DOHH2 (cell line): ENCODE measurements around the gene USH1G.
A peak's percentile ranks its signal among the peaks of the same experiment; 100 is the strongest.

Experiments used
- H3F3A ChIP-seq: fragments of 200-600 bp; sonication (generic), shearing (Covaris generic); 2 replicates; pipeline ENCODE4 v1.6.0; 2016; ENCODE audit warnings: antibody characterized with exemption, mild to moderate bottlenecking; ENCODE audit not compliant: control insufficient read depth, insufficient read depth
- H3K27ac ChIP-seq: fragments of 200-600 bp; sonication (generic); 2 replicates; pipeline ENCODE4 v1.5.1; 2014; ENCODE audit warnings: low read depth, mild to moderate bottlenecking, low read length, moderate library complexity
- H3K27me3 ChIP-seq: fragments of 200-600 bp; sonication (generic); 2 replicates; pipeline ENCODE4 v1.6.1; 2014; ENCODE audit warnings: mild to moderate bottlenecking, low read length, mixed read lengths; ENCODE audit not compliant: control insufficient read depth
- H3K36me3 ChIP-seq: fragments of 200-600 bp; sonication (generic); 2 replicates; pipeline ENCODE4 v1.6.1; 2014; ENCODE audit warnings: mild to moderate bottlenecking, low read length, moderate library complexity, mixed read lengths; ENCODE audit not compliant: control insufficient read depth
- H3K4me1 ChIP-seq: fragments of 200-600 bp; sonication (generic); 2 replicates; pipeline ENCODE4 v1.6.1; 2014; ENCODE audit warnings: mild to moderate bottlenecking, low read length, mixed read lengths; ENCODE audit not compliant: control insufficient read depth
- H3K4me2 ChIP-seq: fragments of 200-600 bp; sonication (generic); 2 replicates; pipeline ENCODE4 v1.6.0; 2014; ENCODE audit warnings: mild to moderate bottlenecking, low read length, moderate library complexity
- H3K4me3 ChIP-seq: fragments of 200-600 bp; sonication (generic); 2 replicates; pipeline ENCODE4 v1.5.1; 2014; ENCODE audit warnings: mild to moderate bottlenecking, low read length, mixed read lengths
- H3K79me2 ChIP-seq: fragments of 200-600 bp; sonication (generic); 2 replicates; pipeline ENCODE4 v1.6.1; 2014; ENCODE audit warnings: mild to moderate bottlenecking, low read length, mixed read lengths; ENCODE audit not compliant: control insufficient read depth
- H3K9me2 ChIP-seq: fragments of 200-600 bp; sonication (generic); replicated peaks from 2 replicates; pipeline ENCODE4 v1.6.1; 2014; ENCODE audit warnings: mild to moderate bottlenecking, low read length, mixed read lengths; ENCODE audit not compliant: control insufficient read depth
- H3K9me3 ChIP-seq: fragments of 200-600 bp; sonication (generic); 2 replicates; pipeline ENCODE4 v1.6.1; 2014; ENCODE audit warnings: antibody characterized with exemption, low read length, mixed read lengths; ENCODE audit not compliant: control insufficient read depth, insufficient read depth
- H4K20me1 ChIP-seq: fragments of 200-600 bp; sonication (generic); 2 replicates; pipeline ENCODE4 v1.6.0; 2014; ENCODE audit warnings: low read depth, mild to moderate bottlenecking, antibody characterized with exemption, low read length, moderate library complexity; ENCODE audit not compliant: control insufficient read depth, insufficient read depth
- EZH2phosphoT487 ChIP-seq: fragments of 200-600 bp; sonication (generic); IDR thresholded peaks from 2 replicates; pipeline ENCODE4 v1.6.1; 2017; ENCODE audit warnings: borderline replicate concordance, mild to moderate bottlenecking, antibody characterized with exemption, low read length, moderate library complexity, mixed read lengths
- TF ChIP-seq, protein P1 (sequence below): fragments of 200-600 bp; sonication (generic); IDR thresholded peaks from one replicate; pipeline ENCODE4 v1.5.1; 2014; ENCODE audit warnings: antibody characterized with exemption, mild to moderate bottlenecking, low read depth, low read length; ENCODE audit not compliant: poor library complexity, severe bottlenecking

Gene USH1G

DNA sequence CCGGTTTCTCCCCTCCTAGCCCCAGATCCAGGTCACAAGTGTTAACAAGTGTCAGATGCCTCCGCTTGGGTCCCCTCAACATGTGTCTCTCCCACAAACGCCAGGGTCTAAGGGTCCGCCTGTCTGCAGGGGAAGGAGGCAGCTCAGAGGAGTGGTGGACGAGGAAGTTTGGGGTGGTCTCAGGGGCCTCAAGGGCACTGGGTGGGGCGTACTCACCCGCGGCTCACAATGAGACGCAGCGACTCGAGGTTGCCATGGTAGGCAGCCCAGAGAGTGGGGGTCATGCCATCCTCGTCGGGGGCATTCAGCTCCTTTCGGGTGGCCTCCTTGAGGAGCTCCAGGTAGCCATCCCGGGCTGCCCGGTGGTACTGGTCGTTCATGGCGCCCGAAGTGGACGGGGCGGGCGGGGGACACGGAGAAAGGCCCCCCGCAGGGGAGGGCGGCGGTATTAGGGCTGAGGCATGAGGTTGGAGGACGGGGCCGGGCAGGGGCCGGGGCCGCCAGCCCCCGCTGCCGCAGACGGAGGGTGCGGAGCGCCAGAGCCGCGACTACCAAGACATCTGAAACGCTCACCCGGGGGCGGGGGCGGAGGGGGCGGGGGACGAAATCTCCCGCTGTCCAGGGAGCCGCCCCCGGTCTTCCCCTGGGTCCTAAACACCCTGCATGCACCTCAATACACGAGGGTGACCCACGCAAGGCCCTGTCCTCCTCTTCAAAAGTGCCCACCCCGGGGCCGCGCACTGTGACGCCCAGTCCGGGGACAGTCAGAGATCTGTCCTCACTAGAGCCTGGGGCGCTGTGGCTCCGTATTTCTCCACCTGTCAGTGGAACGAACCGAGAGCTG lies at the start of gene USH1G:
USH1G (minus strand) TSS at position 562 of the 844 bp plus-strand sequence; CDS start at position 380, 182 bp downstream.
- H3K4me3 ChIP-seq = no peak within 1 kb of the TSS
- H3F3A ChIP-seq = no peaks in the 10 kb centered on the region
- H3K9me3 ChIP-seq = no peaks in the 10 kb centered on the region
- H4K20me1 ChIP-seq = no peaks in the 10 kb centered on the region
- H3K4me1 ChIP-seq = no peaks in the 10 kb centered on the region
- peaks cover 19% of the 10 kb centered on the region for H3K27me3 ChIP-seq
- no peaks in the 10 kb centered on the region for H3K9me2 ChIP-seq
- H3K36me3 ChIP-seq = no peaks in the 10 kb centered on the region
- TF ChIP-seq, protein P1, sequence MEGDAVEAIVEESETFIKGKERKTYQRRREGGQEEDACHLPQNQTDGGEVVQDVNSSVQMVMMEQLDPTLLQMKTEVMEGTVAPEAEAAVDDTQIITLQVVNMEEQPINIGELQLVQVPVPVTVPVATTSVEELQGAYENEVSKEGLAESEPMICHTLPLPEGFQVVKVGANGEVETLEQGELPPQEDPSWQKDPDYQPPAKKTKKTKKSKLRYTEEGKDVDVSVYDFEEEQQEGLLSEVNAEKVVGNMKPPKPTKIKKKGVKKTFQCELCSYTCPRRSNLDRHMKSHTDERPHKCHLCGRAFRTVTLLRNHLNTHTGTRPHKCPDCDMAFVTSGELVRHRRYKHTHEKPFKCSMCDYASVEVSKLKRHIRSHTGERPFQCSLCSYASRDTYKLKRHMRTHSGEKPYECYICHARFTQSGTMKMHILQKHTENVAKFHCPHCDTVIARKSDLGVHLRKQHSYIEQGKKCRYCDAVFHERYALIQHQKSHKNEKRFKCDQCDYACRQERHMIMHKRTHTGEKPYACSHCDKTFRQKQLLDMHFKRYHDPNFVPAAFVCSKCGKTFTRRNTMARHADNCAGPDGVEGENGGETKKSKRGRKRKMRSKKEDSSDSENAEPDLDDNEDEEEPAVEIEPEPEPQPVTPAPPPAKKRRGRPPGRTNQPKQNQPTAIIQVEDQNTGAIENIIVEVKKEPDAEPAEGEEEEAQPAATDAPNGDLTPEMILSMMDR = no peak
- no peak for TF ChIP-seq EZH2phosphoT487
- no peaks in the 10 kb centered on the region for H3K79me2 ChIP-seq
- H3K27ac ChIP-seq = no peak within 1 kb of the TSS
- H3K4me2 ChIP-seq = no peak within 1 kb of the TSS

DNA sequence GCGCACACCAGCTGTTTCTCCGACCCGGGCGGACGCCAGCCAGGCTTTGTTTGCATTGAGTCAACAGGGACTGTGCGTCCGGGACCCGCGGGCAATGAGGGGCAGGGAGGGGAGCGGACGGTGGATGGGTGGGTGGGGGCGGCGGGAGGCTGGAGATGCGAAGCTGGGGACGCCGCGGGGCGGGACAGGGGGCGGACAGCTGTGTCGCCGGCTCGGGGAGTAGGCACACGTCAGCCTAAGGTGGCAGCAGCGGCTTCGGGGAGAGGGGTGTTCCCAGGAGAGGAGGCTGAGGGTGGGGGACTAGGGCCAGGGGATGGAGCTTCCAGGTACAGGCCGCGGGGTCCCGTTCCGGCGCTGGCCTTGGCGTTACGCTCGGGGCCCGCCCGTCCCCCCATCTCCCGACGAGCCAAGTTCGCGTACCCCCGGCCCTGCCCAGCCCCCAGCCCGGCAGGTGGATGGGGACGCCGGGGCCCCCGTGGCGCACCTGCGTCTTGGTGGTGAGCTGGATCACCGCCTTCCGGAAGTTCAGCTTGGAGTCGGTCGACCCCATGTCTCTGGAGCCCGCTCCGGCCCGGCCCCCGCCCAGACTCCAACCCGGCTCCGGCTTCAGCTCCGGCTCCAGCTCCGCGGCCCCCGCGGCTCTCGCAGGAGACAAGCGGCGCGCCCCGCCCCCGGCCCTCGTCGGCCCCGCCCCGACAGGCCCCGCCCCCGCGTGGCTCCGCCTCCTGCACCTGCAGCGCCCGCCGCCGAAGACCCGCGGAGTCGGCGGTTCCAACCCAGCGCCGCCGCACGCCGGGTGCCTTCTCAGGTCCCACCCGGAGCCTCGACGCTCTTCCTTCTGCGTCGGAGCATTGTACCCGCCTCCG lies 49.3 kb upstream of the USH1G start, which contains the start of gene HID1:
HID1 (minus strand) TSS at position 653 of the 866 bp plus-strand sequence; CDS start at position 550, 103 bp downstream.
- no peaks in the 10 kb centered on the region for H3K9me3 ChIP-seq
- H3K36me3 ChIP-seq = no peaks in the 10 kb centered on the region
- H4K20me1 ChIP-seq = no peaks in the 10 kb centered on the region
- no peak for TF ChIP-seq EZH2phosphoT487
- TF ChIP-seq, protein P1 = no peak
- no peaks in the 10 kb centered on the region for H3F3A ChIP-seq
- H3K79me2 ChIP-seq = no peaks in the 10 kb centered on the region
- H3K4me1 ChIP-seq = peaks cover 6% of the 10 kb centered on the region
- no peak within 1 kb of the TSS for H3K27ac ChIP-seq
- no peaks in the 10 kb centered on the region for H3K9me2 ChIP-seq
- H3K27me3 ChIP-seq = peaks cover 33% of the 10 kb centered on the region
- peak within 1 kb of the TSS; percentile 73 for H3K4me2 ChIP-seq
- H3K4me3 ChIP-seq = peak within 1 kb of the TSS; percentile 64

DNA sequence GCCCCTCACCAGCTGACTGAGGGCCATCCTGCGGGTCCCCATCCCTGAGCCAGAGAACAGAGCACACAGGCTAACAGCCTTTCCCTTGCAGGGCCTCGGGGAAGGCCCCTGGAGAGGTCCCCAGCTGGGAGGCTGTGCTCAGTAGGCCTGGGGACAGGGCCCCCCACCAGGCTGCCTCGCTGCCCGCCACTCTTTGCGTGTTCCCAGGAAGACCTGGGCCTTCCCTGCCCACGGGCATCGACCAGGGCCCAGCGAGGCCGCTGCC lies 48.7 kb upstream of the USH1G start:
- peaks cover 6% of the 10 kb centered on the region for H3K4me1 ChIP-seq
- no peaks in the 10 kb centered on the region for H3K79me2 ChIP-seq
- no peaks in the 10 kb centered on the region for H4K20me1 ChIP-seq
- H3K27ac ChIP-seq = no peak overlapping the region
- no peak overlapping the region; the same call in 1 of the 2 replicates for H3K4me2 ChIP-seq
- H3F3A ChIP-seq = no peaks in the 10 kb centered on the region
- H3K9me2 ChIP-seq = no peaks in the 10 kb centered on the region
- H3K36me3 ChIP-seq = no peaks in the 10 kb centered on the region
- no peaks in the 10 kb centered on the region for H3K9me3 ChIP-seq
- TF ChIP-seq EZH2phosphoT487 = no peak
- TF ChIP-seq, protein P1 = no peak
- peaks cover 33% of the 10 kb centered on the region for H3K27me3 ChIP-seq
- no peak overlapping the region for H3K4me3 ChIP-seq
